CD4-positive, alpha-beta T cell treated with Interleukin-1 beta for 1 hour (primary cell): ENCODE measurements around the gene PNMA8B.
"Not testable (repeated sequence)": the region's sequence is repeated elsewhere in the genome, so short reads cannot be mapped to it uniquely, and the experiment has no call there.

ENCODE experiments used
- DNase-seq, 2 donors: peaks; one replicate each; pipeline ENCODE4 v3.0.0-alpha.2; 2020 to 2022

Gene PNMA8B

GRCh38 chr19:46513461-46514236 lies 18.0 kb upstream of the PNMA8B start:
- peak; percentile 70 to 75 for DNase-seq

GRCh38 chr19:46511237-46511636 lies 15.6 kb upstream of the PNMA8B start:
- DNase-seq: no peak

- DNase-seq: no peak
Observed at GRCh38 chr19:46508206-46508605, 12.5 kb upstream of the PNMA8B start.

- no peak for DNase-seq
Observed at GRCh38 chr19:46503848-46504453, 8.3 kb upstream of the PNMA8B start.

- DNase-seq: no peak
Observed at GRCh38 chr19:46502891-46503290, 7.2 kb upstream of the PNMA8B start.

- DNase-seq: no peak
Observed at GRCh38 chr19:46499692-46500091, 4.0 kb upstream of the PNMA8B start.

GRCh38 chr19:46497773-46498172 lies 2.1 kb upstream of the PNMA8B start:
- DNase-seq: no peak

- not testable (repeated sequence) for DNase-seq
Observed at GRCh38 chr19:46496886-46497285, 1.2 kb upstream of the PNMA8B start.

- no peak for DNase-seq
Observed at GRCh38 chr19:46496304-46496703, 637 bp upstream of the PNMA8B start.

- no peak for DNase-seq
Observed at GRCh38 chr19:46494941-46495785, 504 bp downstream of the PNMA8B start.

GRCh38 chr19:46494146-46494940 lies 1.3 kb downstream of the PNMA8B start:
- no peak for DNase-seq

GRCh38 chr19:46493236-46494145 lies 2.2 kb downstream of the PNMA8B start:
- DNase-seq: peak; percentile 11 to 29

- DNase-seq: no peak
Observed at GRCh38 chr19:46492841-46493235, 2.8 kb downstream of the PNMA8B start.

GRCh38 chr19:46491975-46492682 lies 3.5 kb downstream of the PNMA8B start:
- DNase-seq: no peak

GRCh38 chr19:46490774-46491173 lies 4.9 kb downstream of the PNMA8B start:
- DNase-seq: no peak

- DNase-seq: no peak
Observed at GRCh38 chr19:46489445-46490272, 6.0 kb downstream of the PNMA8B start.

- DNase-seq: no peak
Observed at GRCh38 chr19:46488551-46488950, 7.1 kb downstream of the PNMA8B start.

- peak; percentile 63 to 72 for DNase-seq
Observed at GRCh38 chr19:46487802-46488445, 7.7 kb downstream of the PNMA8B start.

- no peak for DNase-seq
Observed at GRCh38 chr19:46487178-46487801, 8.4 kb downstream of the PNMA8B start.
